ENCODE data around the gene PLCB1.

DNA sequence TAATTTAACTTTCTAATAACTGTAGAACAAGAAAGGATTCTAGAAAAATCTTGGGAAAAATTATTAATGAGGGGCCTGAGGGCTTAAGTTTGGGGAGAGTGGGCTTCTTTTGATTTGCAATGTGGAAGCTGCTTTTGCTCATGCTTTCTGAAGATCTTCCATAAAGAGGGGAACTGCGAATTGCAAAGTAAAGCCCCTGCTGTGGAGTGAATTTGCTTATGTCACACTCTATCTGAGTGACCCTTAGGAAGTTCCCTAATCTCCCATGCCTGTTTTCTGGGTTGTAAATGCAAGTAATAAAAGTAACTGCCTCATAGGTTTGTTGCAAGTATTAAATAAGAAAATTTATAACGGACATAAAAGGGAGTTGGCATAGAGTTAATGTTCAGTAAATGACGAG lies 301.2 kb downstream of the PLCB1 start:
- TF ChIP-seq, protein P1, sequence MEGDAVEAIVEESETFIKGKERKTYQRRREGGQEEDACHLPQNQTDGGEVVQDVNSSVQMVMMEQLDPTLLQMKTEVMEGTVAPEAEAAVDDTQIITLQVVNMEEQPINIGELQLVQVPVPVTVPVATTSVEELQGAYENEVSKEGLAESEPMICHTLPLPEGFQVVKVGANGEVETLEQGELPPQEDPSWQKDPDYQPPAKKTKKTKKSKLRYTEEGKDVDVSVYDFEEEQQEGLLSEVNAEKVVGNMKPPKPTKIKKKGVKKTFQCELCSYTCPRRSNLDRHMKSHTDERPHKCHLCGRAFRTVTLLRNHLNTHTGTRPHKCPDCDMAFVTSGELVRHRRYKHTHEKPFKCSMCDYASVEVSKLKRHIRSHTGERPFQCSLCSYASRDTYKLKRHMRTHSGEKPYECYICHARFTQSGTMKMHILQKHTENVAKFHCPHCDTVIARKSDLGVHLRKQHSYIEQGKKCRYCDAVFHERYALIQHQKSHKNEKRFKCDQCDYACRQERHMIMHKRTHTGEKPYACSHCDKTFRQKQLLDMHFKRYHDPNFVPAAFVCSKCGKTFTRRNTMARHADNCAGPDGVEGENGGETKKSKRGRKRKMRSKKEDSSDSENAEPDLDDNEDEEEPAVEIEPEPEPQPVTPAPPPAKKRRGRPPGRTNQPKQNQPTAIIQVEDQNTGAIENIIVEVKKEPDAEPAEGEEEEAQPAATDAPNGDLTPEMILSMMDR (conservative IDR thresholded peaks at IDR 0.05 in 1 of 2, IDR thresholded peaks at IDR 0.05 in 1 of 2; ENCODE audit: extremely low read depth in 1 of 2, insufficient read depth in 1 of 2, low read depth in 1 of 2, low read length in 2 of 2), result no peak
- no peak for TF ChIP-seq EZH2 (IDR thresholded peaks at IDR 0.05; ENCODE audit: borderline replicate concordance, low read length)
